Measurements from ENCODE around the gene RTRAF. TPM values are rescaled to one million over a fixed set of nuclear protein-coding genes. Genes with fewer than 3 reads are reported as not detected.

RTRAF gene
- total RNA-seq, 1 experiment from 2014 or later = 300 TPM

DNA sequence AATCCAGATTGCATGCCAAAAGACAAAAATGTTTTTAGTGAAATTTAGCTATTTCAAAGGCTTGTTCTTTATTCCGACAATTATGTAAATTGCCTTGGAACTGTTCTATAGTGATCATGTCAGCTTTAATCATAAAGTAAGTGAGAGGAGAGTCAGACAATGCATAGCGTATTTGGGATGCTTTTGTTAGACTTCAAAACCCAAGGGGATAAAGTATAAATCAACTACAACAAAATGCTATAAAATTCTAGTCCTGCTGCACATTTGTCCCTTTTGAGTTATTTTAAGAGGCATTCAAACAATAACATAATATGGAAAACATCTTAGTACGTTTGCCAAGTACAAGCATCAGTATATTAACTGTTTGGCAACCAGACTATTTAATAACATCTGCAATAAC lies 11.3 kb downstream of the RTRAF start:
- no TSS peak for BruUV-seq (replicated peaks)
- no peak overlapping the region for H3K9ac ChIP-seq (ENCODE audit: low read length)
- POLR2A ChIA-PET (ENCODE audit: unreplicated experiment) = no interaction called here

DNA sequence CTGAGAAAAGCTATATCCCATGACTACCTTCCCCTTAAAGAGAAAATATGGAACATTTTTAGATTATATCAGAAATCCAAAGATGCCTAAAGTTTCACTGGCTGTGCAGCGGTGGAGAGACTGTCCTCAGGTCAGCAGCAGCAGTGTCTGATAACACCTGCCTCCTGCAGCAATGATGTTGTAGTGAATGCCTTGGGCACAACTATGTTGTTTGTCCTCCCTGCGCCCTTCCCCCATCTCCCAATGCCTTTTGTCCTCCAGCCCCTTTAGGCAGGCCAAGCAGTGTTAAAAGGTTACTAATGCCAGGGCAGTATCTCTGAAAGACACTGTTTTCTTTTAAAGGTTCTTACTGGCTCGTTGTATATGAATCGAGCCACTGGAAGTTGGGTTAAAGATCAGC lies 13.2 kb downstream of the RTRAF start:
- BruUV-seq (replicated peaks) = no TSS peak
- intact Hi-C loops (cut with micrococcal nuclease) = no loop called here

More for the DNA sequence above, 11.3 kb downstream of the RTRAF start:
- H2AFZ ChIP-seq (ENCODE audit: low read length) = no peak overlapping the region
- no peak overlapping the region for H3K4me3 ChIP-seq (ENCODE audit: low read length)
- no peaks in the 10 kb centered on the region for H3K27me3 ChIP-seq (ENCODE audit: low read length)
- H3K4me1 ChIP-seq (ENCODE audit: insufficient read depth, low read length) = peaks cover 13% of the 10 kb centered on the region; the same call in 1 of the 2 replicates
- H3K27ac ChIP-seq (ENCODE audit: low read length) = no peak overlapping the region
- ATAC-seq (no peak), DNase-seq (no peak)
- H3K36me3 ChIP-seq (ENCODE audit: low read depth, low read length) = peaks cover 87% of the 10 kb centered on the region
- 0 out of 2 replicates have a peak, but pooled peaks cover 4% of the 10 kb centered on the region for H4K20me1 ChIP-seq (ENCODE audit: low read length)
- no peak overlapping the region for H3K4me2 ChIP-seq (ENCODE audit: low read length)
- no peaks in the 10 kb centered on the region for H3K9me2 ChIP-seq (replicated peaks; ENCODE audit: low read length)
- no peaks in the 10 kb centered on the region for H3K9me3 ChIP-seq (ENCODE audit: low read length)
- CTCF ChIA-PET = no interaction called here
- H3F3A ChIP-seq (ENCODE audit: low read length, unreplicated experiment) = no peaks in the 10 kb centered on the region
- H3K79me2 ChIP-seq (ENCODE audit: low read length) = peaks cover 13% of the 10 kb centered on the region
- intact Hi-C loops (cut with micrococcal nuclease) = no loop called here
- TF ChIP-seq, protein P1, sequence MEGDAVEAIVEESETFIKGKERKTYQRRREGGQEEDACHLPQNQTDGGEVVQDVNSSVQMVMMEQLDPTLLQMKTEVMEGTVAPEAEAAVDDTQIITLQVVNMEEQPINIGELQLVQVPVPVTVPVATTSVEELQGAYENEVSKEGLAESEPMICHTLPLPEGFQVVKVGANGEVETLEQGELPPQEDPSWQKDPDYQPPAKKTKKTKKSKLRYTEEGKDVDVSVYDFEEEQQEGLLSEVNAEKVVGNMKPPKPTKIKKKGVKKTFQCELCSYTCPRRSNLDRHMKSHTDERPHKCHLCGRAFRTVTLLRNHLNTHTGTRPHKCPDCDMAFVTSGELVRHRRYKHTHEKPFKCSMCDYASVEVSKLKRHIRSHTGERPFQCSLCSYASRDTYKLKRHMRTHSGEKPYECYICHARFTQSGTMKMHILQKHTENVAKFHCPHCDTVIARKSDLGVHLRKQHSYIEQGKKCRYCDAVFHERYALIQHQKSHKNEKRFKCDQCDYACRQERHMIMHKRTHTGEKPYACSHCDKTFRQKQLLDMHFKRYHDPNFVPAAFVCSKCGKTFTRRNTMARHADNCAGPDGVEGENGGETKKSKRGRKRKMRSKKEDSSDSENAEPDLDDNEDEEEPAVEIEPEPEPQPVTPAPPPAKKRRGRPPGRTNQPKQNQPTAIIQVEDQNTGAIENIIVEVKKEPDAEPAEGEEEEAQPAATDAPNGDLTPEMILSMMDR (conservative IDR thresholded peaks at IDR 0.05; ENCODE audit: low read depth, low read length) = no peak
- no peak for TF ChIP-seq EZH2phosphoT487 (IDR thresholded peaks at IDR 0.05; ENCODE audit: borderline replicate concordance, low read length)
- no peak for TF ChIP-seq EZH2 (IDR thresholded peaks at IDR 0.05; ENCODE audit: low read length, unreplicated experiment)

DNA sequence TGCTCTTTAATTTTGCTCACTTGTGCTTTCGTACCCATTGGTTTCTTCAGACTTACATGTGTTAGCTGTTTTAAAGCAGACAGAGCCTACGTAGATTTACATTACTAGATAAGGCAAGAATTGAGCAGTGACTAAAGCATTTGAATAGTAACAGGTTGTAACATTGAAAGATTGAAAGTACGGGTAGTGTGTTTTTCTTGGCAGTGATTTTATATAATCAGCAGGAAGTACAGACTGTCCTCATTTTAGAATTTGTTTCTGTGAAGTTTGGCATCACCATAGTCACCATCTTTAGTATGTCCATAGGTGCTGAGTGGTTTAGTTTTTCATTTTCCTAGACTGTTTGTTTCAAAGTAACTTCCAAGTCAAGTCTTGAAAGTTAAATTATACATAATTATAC lies 14.0 kb downstream of the RTRAF start:
- H3F3A ChIP-seq (ENCODE audit: low read length, unreplicated experiment) = no peaks in the 10 kb centered on the region
- no peaks in the 10 kb centered on the region for H3K27me3 ChIP-seq (ENCODE audit: low read length)
- H3K4me1 ChIP-seq (ENCODE audit: insufficient read depth, low read length) = peaks cover 11% of the 10 kb centered on the region; the same call in 1 of the 2 replicates
- TF ChIP-seq EZH2 (IDR thresholded peaks at IDR 0.05; ENCODE audit: low read length, unreplicated experiment) = no peak
- TF ChIP-seq, protein P1 (conservative IDR thresholded peaks at IDR 0.05; ENCODE audit: low read depth, low read length) = no peak
- TF ChIP-seq EZH2phosphoT487 (IDR thresholded peaks at IDR 0.05; ENCODE audit: borderline replicate concordance, low read length) = no peak
- intact Hi-C loops (cut with micrococcal nuclease) = no loop called here
- peaks cover 95% of the 10 kb centered on the region for H3K36me3 ChIP-seq (ENCODE audit: low read depth, low read length)
- H3K9me2 ChIP-seq (replicated peaks; ENCODE audit: low read length) = no peaks in the 10 kb centered on the region
- CTCF ChIA-PET = no interaction called here
- no peaks in the 10 kb centered on the region for H4K20me1 ChIP-seq (ENCODE audit: low read length)
- H3K9ac ChIP-seq (ENCODE audit: low read length) = no peak overlapping the region
- H3K27ac ChIP-seq (ENCODE audit: low read length) = no peak overlapping the region
- POLR2A ChIA-PET (ENCODE audit: unreplicated experiment) = no interaction called here
- no peaks in the 10 kb centered on the region for H3K9me3 ChIP-seq (ENCODE audit: low read length)
- no peak overlapping the region for H2AFZ ChIP-seq (ENCODE audit: low read length)
- no peak overlapping the region for H3K4me2 ChIP-seq (ENCODE audit: low read length)
- no TSS peak for BruUV-seq (replicated peaks)
- no peak overlapping the region for H3K4me3 ChIP-seq (ENCODE audit: low read length)
- H3K79me2 ChIP-seq (ENCODE audit: low read length) = no peaks in the 10 kb centered on the region
- DNase-seq (no peak), ATAC-seq (no peak)

More for the DNA sequence above, 13.2 kb downstream of the RTRAF start:
- Histone ChIP-seq H3K4me1 (ENCODE audit: insufficient read depth, low read length) (peaks cover 13% of the 10 kb centered on the region; the same call in 1 of the 2 replicates), H3F3A (ENCODE audit: low read length, unreplicated experiment) (no peaks in the 10 kb centered on the region), H3K4me3 (ENCODE audit: low read length) (no peak overlapping the region), H3K9me2 (replicated peaks; ENCODE audit: low read length) (no peaks in the 10 kb centered on the region), H3K9me3 (ENCODE audit: low read length) (no peaks in the 10 kb centered on the region), H2AFZ (ENCODE audit: low read length) (no peak overlapping the region), H3K36me3 (ENCODE audit: low read depth, low read length) (peaks cover 95% of the 10 kb centered on the region), H3K27ac (ENCODE audit: low read length) (no peak overlapping the region), H3K79me2 (ENCODE audit: low read length) (peaks cover under 1% of the 10 kb centered on the region; the same call in 1 of the 2 replicates), H3K4me2 (ENCODE audit: low read length) (no peak overlapping the region), H3K27me3 (ENCODE audit: low read length) (no peaks in the 10 kb centered on the region), H4K20me1 (ENCODE audit: low read length) (no peaks in the 10 kb centered on the region), H3K9ac (ENCODE audit: low read length) (no peak overlapping the region)
- CTCF ChIA-PET = no interaction called here
- POLR2A ChIA-PET (ENCODE audit: unreplicated experiment) = no interaction called here
- ATAC-seq (no peak), DNase-seq (no peak)
- TF ChIP-seq EZH2phosphoT487 (IDR thresholded peaks at IDR 0.05; ENCODE audit: borderline replicate concordance, low read length) = no peak
- TF ChIP-seq EZH2 (IDR thresholded peaks at IDR 0.05; ENCODE audit: low read length, unreplicated experiment) = no peak
- TF ChIP-seq, protein P1 (conservative IDR thresholded peaks at IDR 0.05; ENCODE audit: low read depth, low read length) = no peak
